MM.1S (cell line): ENCODE results near the gene ARL15.

Experiments
- DNase-seq: peaks from one replicate; pipeline ENCODE4 v3.0.0-alpha.2; 2015
- H2AFZ ChIP-seq: fragments of 300-600 bp; sonication (generic); 2 replicates; pipeline ENCODE4 v1.6.0; 2016; ENCODE audit warnings: antibody characterized with exemption, low read length
- H3F3A ChIP-seq: fragments of 300-600 bp; sonication (generic); 2 replicates; pipeline ENCODE4 v1.6.1; 2016; ENCODE audit warnings: mild to moderate bottlenecking, antibody characterized with exemption, low read length, moderate library complexity, mixed read lengths; ENCODE audit not compliant: insufficient read depth
- H3K27ac ChIP-seq: fragments of 300-600 bp; sonication (generic); 2 replicates; pipeline ENCODE4 v1.5.1; 2016; ENCODE audit warnings: mild to moderate bottlenecking, low read length
- H3K27me3 ChIP-seq: fragments of 300-600 bp; sonication (generic); replicated peaks from 2 replicates; pipeline ENCODE4 v1.6.0; 2016; ENCODE audit warnings: low read length; ENCODE audit not compliant: insufficient read depth
- H3K36me3 ChIP-seq: fragments of 300-600 bp; sonication (generic); replicated peaks from 2 replicates; pipeline ENCODE4 v1.6.1; 2016; ENCODE audit warnings: mild to moderate bottlenecking, low read length, mixed read lengths; ENCODE audit not compliant: insufficient read depth
- H3K4me1 ChIP-seq: fragments of 300-600 bp; sonication (generic); 2 replicates; pipeline ENCODE4 v1.6.1; 2016; ENCODE audit warnings: low read length, mixed read lengths
- H3K4me2 ChIP-seq: fragments of 300-600 bp; sonication (generic); 2 replicates; pipeline ENCODE4 v1.6.0; 2016; ENCODE audit warnings: low read depth, low read length
- H3K4me3 ChIP-seq: fragments of 300-600 bp; sonication (generic); 2 replicates; pipeline ENCODE4 v1.5.1; 2016; ENCODE audit warnings: low read length, mixed read lengths
- H3K79me2 ChIP-seq: fragments of 300-600 bp; sonication (generic); 2 replicates; pipeline ENCODE4 v1.6.1; 2016; ENCODE audit warnings: mixed run types, low read length, mixed read lengths
- H3K9ac ChIP-seq: fragments of 300-600 bp; sonication (generic); 2 replicates; pipeline ENCODE4 v1.6.1; 2016; ENCODE audit warnings: low read length, mixed read lengths
- H3K9me2 ChIP-seq: fragments of 300-600 bp; sonication (generic); replicated peaks from 2 replicates; pipeline ENCODE4 v1.6.1; 2016; ENCODE audit warnings: mild to moderate bottlenecking, low read length, mixed read lengths; ENCODE audit not compliant: insufficient read depth
- H3K9me3 ChIP-seq: fragments of 300-600 bp; sonication (generic); replicated peaks from 2 replicates; pipeline ENCODE4 v1.6.1; 2016; ENCODE audit warnings: mild to moderate bottlenecking, low read length, mixed read lengths; ENCODE audit not compliant: insufficient read depth
- H4K20me1 ChIP-seq: fragments of 300-600 bp; sonication (generic); 2 replicates; pipeline ENCODE4 v1.6.1; 2016; ENCODE audit warnings: mild to moderate bottlenecking, low read length, moderate library complexity, mixed read lengths; ENCODE audit not compliant: insufficient read depth
- EZH2 ChIP-seq: fragments of 300-600 bp; sonication (generic); optimal IDR thresholded peaks from 2 replicates; pipeline ENCODE3; 2017; ENCODE audit warnings: low read depth, mild to moderate bottlenecking, antibody characterized with exemption, low read length, mixed read lengths
- EZH2phosphoT487 ChIP-seq: fragments of 300-600 bp; sonication (generic); IDR thresholded peaks from 2 replicates; pipeline ENCODE4 v1.6.1; 2018; ENCODE audit warnings: antibody characterized with exemption, low read length
- TF ChIP-seq, protein P1 (sequence below): fragments of 300-600 bp; sonication (generic); IDR thresholded peaks from 2 replicates; pipeline ENCODE4 v1.5.1; 2016; ENCODE audit warnings: antibody characterized with exemption, low read length, mixed read lengths

Gene ARL15

DNA sequence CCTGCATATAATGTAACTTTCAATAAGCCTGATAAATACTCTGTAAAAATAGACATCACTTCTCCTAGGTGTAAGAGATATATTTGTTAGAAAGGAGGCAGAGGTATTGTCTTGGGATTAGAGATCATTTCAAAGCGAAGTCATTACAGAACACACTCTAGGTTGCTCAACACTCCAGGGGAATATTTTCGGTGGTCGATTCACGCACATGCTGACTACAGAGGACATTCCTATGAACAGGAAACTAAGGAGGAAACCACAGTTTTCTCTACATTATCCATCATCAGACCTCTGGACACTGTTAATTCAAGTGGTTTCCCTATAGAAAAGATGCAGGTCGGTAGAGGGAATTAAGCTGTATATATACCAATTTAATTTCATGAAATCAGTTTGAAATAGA, 379.9 kb downstream of the ARL15 start:
- H2AFZ ChIP-seq, result no peak overlapping the region
- H3K9ac ChIP-seq, result no peak overlapping the region
- DNase-seq, result no peak
- H3K27me3 ChIP-seq, result no peaks in the 10 kb centered on the region
- H3K9me2 ChIP-seq, result no peaks in the 10 kb centered on the region
- no peaks in the 10 kb centered on the region for H3K36me3 ChIP-seq
- H3K79me2 ChIP-seq, result no peaks in the 10 kb centered on the region
- H3K27ac ChIP-seq, result no peak overlapping the region
- H4K20me1 ChIP-seq, result no peaks in the 10 kb centered on the region
- TF ChIP-seq EZH2, result no peak
- no peak for TF ChIP-seq EZH2phosphoT487
- TF ChIP-seq, protein P1, sequence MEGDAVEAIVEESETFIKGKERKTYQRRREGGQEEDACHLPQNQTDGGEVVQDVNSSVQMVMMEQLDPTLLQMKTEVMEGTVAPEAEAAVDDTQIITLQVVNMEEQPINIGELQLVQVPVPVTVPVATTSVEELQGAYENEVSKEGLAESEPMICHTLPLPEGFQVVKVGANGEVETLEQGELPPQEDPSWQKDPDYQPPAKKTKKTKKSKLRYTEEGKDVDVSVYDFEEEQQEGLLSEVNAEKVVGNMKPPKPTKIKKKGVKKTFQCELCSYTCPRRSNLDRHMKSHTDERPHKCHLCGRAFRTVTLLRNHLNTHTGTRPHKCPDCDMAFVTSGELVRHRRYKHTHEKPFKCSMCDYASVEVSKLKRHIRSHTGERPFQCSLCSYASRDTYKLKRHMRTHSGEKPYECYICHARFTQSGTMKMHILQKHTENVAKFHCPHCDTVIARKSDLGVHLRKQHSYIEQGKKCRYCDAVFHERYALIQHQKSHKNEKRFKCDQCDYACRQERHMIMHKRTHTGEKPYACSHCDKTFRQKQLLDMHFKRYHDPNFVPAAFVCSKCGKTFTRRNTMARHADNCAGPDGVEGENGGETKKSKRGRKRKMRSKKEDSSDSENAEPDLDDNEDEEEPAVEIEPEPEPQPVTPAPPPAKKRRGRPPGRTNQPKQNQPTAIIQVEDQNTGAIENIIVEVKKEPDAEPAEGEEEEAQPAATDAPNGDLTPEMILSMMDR, result no peak
- H3F3A ChIP-seq, result no peaks in the 10 kb centered on the region
- no peak overlapping the region for H3K4me2 ChIP-seq
- no peaks in the 10 kb centered on the region for H3K9me3 ChIP-seq
- H3K4me1 ChIP-seq, result no peaks in the 10 kb centered on the region
- H3K4me3 ChIP-seq, result no peak overlapping the region

DNA sequence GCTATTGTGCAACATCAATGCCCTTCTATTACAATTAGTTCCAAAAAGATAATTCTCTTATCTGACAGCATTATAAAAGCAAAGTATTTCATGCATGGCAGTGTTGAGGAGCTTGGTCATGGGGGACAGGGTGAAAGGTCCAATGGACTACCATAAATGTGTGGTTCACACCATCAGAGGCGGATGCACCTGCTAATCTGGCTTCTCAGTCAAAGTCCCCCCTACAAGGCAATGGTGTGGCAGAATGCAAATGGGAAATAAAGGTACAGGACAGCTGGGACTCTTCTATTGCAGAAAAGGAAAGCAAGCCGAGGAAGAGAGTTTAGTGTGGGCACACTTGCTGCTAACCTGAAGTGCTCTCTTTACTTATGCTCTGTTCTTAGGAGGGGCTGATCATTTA, 380.8 kb downstream of the ARL15 start:
- Histone ChIP-seq H3K4me1 (no peaks in the 10 kb centered on the region), H3K79me2 (no peaks in the 10 kb centered on the region), H3K36me3 (no peaks in the 10 kb centered on the region), H3K27ac (no peak overlapping the region), H2AFZ (no peak overlapping the region), H3K9me2 (no peaks in the 10 kb centered on the region), H3K9me3 (no peaks in the 10 kb centered on the region), H3K4me2 (no peak overlapping the region), H3F3A (no peaks in the 10 kb centered on the region), H4K20me1 (no peaks in the 10 kb centered on the region), H3K4me3 (no peak overlapping the region), H3K27me3 (no peaks in the 10 kb centered on the region), H3K9ac (no peak overlapping the region)
- TF ChIP-seq EZH2, result no peak
- TF ChIP-seq, protein P1, result no peak
- no peak for TF ChIP-seq EZH2phosphoT487
- DNase-seq, result no peak

DNA sequence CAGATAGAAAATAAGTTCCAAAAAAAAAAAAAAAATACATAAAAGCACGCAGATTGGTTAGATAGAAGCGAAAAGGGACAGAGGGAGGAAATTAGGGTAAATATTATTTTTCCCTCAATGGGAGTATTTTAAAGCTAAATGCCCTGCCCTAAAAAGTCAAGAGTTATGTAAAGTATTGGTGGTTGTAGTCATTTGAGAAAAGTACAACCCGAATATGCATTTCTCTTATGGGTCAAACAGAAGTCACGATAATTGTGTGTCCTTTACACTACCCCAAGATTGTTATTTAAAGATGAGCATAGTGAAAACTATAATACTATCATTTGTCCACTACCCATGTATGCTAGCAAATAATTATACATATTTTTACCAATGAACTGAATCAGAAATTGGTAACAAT, 381.2 kb downstream of the ARL15 start:
- Histone ChIP-seq H3F3A (no peaks in the 10 kb centered on the region), H2AFZ (no peak overlapping the region), H3K4me2 (no peak overlapping the region), H3K9ac (no peak overlapping the region), H3K9me2 (no peaks in the 10 kb centered on the region), H3K4me1 (no peaks in the 10 kb centered on the region), H3K9me3 (no peaks in the 10 kb centered on the region), H3K27ac (no peak overlapping the region), H4K20me1 (no peaks in the 10 kb centered on the region), H3K36me3 (no peaks in the 10 kb centered on the region), H3K27me3 (no peaks in the 10 kb centered on the region), H3K79me2 (no peaks in the 10 kb centered on the region), H3K4me3 (no peak overlapping the region)
- TF ChIP-seq EZH2 (no peak), EZH2phosphoT487 (no peak)
- TF ChIP-seq, protein P1, result no peak
- DNase-seq, result no peak
